Pulmonary artery endothelial cell (primary cell): ENCODE data around the gene CABP7. TPM values are rescaled to one million over a fixed set of nuclear protein-coding genes. Genes with fewer than 3 reads are reported as not detected.

ENCODE experiments used
- DNase-seq: peaks from one replicate; pipeline ENCODE4 v3.0.0-alpha.2; 2011; ENCODE audit warnings: low read depth, low spot score
- total RNA-seq: library from RNA; depleted of rRNA; stranded (reverse); fragments of >200 nt; gene quantifications from 2 replicates; pipeline ENCODE4 v1.2.3, GENCODE V29; 2014

The CABP7 gene
- total RNA-seq: not detected in 2 replicates

DNA sequence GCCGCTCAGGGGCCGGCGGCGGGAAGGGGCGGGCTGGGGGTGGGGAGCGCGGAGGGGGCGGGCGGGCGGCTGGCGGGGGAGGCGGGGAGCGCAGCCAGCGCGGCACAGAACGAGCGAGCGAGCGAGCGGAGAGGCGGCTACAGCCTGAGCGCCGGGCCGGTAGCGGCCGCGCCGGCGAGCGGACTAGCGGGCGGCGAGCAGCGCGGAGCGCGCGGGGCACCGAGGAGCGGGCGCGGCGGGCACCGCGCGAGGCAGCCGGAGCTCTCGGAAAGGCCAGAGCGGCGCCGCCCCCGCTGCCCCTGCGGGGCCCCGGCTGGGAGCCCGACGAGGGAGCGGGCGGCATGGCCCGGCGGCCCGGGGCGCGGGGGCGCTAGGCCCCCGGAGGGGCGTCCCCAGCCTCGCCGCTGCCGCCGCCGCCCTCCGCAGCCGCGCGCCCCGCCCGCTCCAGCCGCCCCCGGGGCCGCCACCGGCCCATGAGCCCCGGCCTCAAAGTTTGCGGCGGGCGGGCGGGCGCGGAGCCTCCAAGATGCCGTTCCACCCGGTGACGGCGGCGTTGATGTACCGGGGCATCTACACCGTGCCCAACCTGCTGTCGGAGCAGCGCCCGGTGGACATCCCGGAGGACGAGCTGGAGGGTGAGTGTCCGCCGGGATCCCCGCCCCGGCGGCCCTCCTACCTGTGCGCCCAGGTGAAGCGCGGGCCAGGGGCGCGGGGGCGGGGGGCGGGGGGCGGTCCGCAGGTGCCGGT lies at the start of gene CABP7:
Gene CABP7, plus strand, starts transcription at position 105 of the 747 bp plus-strand sequence. Its CDS starts 422 bp downstream, at position 527.
- DNase-seq: no peak

DNA sequence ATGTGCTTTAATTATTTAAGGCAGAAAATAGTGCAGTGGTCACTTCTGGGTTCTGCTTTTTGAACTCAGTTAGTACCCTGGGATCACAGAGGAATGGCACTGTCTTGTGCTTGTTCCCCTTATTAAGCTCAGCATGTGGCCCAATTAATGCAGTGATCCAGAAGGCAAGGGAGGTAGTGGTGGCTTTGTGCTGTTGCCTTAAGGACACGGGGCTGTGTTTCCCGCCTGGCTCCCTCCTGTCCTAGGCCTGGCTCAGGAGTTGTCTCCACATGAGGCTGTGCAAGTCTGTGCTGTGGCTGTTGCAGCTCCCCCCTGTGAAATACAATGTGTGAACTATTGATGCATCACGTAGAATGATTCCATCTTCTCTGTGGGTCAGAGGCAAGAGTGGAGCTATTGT lies 49.2 kb upstream of the CABP7 start:
- DNase-seq: no peak

DNA sequence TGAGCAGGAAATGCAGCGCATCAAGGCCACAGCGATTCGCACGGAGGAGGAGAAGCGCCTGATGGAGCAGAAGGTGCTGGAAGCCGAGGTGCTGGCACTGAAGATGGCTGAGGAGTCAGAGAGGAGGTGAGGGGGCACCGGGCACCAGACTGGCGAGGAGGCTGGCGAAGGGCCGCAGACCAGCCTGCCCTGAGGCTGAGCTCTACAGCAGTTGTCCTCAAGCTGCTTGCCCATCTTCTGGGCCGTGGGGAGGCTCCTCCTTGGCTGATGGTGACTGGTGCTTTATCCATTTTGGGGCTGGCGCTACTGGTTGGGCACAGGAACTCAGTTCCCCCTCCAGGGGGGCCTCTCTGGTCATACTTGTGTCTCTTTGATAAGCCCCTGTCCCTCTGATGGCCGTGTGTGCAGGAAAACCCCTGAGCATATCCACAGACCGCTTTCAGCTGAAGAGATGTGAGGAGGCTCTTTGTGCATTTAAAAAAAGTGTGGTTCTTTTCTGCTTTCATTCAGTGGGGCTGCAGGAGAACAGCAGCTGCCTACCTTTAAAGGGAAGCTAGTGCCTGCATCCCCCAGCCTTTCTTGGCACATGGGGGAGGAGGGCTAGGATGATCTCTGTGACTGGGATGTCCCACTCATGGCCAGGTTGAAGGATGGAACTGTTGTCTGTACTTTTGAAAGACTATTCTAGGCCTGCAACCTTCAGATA lies 46.3 kb upstream of the CABP7 start:
- DNase-seq: no peak

DNA sequence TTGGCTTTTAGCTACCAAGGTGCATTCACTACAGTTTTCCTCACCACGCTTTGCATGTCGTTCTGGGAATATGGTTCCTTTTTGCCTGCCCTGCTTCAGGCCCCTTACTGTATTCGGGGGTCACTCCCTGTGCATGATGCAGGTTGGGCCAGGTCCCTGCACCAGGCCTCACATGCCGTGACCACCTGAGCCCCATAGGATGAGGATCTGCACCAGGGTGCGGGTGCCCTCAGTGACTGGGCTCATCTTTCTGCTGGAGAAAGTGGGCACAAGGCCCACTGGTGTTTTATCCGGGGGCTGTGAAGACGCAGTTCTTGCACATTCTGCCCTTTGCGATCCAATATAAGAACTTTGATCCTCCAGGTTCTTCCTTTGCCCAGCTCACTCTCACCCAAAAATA lies 45.7 kb upstream of the CABP7 start:
- DNase-seq: no peak

DNA sequence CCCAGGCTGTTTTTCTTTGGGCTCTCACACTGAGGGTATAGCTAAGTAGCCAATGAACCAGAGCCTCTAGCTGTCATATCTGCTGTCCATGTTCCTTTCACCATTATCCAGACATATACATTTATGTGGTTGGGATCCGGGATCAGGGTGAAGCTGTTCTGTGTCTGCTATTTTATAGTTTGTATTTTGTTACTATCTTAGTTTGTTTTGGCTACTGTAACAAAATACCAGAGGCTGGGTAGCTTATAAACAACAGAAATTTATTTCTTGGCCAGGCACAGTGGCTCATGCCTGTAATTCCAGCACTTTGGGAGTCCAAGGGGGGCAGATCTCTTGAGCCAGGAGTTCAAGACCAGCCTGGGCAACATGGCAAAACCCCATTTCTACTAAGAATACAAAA lies 40.5 kb upstream of the CABP7 start:
- no peak for DNase-seq

DNA sequence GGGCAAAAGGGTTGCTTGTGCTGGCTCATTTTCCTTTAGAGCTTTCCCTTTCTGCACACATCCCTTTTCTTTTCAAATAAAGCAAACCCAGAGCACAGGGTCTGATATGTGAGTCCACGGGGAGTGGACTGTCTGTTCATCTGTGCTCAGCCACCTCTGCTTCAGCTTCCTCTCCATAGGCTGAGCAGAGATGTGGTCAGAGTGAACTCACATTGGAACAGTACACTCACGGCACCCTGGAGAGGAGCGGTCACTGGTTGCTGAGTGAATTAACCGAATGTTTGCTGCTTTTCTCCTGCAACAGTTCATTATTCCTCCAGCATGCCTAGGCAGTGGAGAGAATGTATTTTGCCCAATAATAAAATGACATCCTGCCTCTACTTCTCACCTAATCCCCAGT lies 36.3 kb upstream of the CABP7 start:
- no peak for DNase-seq

DNA sequence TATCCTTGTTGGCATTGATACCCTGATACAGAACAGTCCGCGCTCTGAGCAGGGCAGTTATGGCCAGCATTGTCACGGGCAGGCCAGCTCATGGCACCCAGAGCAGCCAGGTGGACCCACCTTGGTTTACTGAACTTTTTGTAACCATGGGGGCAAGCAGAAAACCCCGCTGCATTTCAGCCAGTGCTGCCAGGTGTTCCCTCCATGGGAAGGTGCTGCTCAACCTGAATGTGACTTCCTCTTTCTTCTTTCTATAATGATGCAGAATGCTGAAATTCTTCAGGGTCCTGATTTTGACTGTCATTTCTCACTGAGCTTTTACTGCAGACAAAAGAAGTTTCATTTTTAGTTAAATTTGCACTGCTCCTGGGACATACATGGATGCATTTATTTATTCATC lies 35.6 kb upstream of the CABP7 start:
- no peak for DNase-seq

DNA sequence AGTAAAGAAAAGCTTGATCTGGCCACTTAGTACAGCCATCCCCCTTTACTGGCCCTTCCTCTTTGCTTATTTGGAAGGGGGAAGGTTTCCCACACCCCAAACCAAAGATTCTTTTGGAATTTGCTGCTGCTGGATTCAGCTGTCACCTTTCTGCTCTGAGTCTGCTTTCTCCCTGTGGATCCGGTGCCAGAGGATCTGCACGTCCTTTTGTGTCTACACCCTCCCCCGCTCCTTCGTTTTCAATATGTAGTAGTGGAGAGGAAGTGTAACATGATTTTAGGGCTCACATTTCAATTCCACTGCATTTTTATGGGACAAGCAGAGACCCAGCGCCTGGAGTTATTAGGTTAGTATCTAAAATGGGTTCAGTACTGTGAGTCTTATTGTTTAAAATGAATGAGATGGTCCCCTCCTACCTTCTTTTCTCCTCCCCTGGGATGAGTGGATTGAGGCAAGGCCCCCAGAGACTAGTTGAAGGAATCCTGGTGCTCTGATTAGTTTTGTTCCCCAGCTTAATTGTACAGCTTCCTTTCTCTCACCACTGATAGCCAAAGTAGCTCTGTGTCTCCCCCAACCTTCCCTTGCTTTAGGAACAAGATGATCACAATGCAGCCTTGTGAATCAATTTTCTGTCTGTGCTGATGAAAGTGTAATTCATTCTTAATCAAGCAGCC lies 30.5 kb upstream of the CABP7 start:
- no peak for DNase-seq

DNA sequence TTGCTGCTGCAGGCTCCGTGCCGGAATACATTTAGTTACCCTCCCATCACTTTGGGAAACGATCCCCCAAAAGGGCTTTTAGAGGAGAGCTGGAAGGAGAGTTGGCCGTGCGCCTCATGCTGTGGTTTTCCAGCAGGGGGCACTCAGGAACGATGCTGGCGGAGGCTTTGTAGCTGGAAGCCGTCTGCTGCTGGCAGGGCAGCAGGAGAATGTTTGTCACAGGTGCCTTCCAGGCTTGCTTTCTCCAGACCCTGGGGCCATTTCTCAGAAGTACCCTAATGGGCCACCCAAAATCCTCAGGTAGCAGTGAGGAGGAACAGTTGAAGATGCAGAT lies 30.0 kb upstream of the CABP7 start:
- no peak for DNase-seq

DNA sequence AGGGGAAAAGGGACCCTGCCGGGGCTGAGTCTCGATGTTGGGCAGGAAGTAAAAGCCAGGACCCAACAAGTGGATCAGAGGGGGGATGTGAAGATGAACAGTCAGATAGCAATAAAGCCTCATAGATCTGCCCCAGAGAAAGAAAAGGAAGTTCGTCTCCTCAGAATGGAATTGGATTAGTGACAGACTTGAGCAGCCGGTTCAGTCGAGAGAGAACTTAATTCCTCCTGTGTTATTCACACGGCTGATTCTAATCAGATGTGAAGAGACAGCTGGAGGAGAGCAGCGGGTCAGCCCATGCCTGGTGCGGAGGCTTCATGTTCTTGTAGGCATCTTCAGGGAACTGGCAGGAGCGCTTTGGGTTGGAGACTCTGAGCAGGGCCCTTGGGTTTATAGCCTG lies 29.3 kb upstream of the CABP7 start:
- no peak for DNase-seq

DNA sequence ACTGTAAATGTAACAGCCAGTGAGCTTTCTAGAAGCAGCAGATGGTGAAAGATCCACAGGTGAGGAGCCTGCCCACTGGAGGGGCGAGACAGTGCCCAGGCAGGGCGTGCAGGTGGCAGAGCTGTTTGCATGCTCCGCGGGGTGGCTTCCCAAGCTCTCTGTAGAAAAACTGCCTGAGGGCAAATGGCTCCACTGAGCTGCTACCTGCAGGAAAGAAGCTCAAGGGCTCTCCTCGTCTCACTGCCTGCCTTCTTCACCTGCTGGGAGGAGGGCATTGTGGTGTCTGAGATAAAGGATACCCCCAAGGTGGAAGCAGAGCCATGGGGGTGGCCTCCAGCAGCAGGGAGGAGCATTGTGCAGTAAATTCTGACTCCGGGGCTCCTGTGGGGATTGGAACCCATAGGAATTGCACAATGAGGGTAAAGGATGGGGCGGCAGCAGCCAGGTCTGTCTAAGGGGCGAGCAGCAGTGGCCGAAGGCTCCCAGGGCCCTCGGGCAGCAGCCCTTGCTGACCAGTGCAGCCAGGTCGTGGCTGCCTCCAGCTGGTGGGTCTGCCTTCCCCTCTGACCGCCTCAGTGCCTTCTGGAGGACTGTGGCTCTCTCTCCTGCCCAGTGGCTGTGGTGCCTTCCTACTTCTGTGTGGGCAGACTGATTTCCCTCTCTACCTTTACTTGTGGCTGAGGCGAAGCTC lies 28.0 kb upstream of the CABP7 start:
- DNase-seq: no peak

DNA sequence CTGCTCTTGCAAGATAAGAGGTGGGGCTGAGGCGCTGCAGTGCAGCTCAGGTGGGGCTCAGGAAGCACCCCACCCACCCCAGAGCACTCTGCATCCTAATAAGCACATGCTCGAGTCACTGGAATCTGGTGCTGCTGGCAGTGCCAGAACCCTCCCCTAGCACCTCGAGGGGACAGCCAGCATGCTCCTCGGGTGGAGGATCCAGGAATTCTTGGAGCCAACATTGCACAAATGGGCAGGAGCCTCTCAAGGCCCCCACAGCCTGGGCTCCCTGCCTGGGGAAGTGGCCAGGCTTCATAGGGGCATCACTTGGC lies 27.5 kb upstream of the CABP7 start:
- no peak for DNase-seq

DNA sequence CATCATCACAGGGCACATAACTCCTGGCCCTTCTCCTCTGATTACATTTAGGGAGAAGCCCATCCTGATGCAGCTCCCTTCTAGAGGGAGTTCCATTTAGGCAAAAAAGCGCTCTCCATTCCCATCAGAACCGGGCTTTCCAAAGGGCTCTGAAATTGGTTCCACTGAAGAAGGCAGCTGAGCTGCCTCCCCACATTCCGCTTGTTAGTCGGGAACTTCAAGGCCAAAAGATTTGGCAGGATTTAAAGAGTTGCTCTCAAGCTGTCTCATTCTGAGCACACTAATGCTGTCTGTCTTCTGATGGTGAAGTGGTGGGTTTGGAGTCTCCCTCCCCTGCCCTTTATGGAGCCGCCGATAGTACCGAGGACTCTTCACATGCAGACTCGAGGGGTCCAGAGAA lies 26.6 kb upstream of the CABP7 start:
- no peak for DNase-seq

DNA sequence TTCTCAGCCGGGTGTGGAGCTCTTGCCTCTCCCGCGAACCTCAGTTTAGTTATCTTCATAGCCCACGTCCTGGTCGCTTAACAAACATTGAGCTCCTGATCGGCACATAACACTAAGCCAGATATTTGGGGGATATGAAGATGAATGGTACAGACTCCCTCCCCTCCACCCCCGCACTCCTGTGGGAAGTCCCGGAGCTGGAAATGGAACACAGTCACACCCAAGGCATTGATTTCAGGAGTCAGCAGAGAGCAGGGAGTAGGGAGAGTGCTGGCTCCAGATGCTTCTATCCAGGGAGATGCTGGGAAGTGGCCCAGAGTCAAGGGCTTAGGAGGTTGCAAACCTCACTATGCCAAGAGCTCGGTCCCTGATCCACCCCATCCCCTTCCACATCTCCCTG lies 26.1 kb upstream of the CABP7 start:
- DNase-seq: no peak

DNA sequence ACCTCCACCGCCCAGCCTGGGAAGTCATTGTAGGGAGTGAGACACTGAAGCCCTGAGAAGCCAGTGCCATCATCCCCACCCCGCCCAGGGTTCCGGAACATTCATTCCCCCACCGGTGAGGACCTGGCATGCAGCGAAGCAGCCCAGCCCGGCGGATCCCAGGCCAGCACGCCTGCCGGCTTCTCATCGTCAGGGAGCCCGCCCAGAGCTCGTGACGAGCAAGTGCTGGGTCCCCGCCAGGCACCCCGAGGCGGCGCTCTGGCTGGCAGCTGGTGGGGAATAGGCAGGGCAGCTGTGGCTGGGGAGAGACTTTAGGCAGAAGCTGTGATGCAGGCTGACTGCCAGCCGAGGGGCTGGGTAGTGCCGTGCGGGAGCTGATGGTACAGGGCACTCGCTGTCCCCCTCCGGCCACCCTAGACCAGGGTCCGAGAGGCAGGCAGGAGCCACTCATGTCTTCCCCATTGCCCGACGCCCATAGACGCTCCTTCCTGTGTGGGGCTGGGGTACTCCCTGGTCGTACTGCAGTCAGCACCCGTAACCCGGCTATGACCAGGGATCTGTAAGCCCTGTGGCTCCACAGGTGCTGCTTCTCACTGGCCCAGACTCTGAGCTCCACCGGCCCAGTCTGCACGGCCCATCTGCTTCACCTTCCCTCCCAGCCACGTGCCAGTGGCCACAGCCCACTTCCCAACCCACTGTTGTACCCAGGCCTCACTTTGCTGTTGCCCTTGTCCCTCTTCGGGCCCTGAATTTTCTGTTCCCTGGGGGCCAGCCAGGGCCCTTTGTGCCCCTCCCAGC lies 24.5 kb upstream of the CABP7 start:
- DNase-seq: no peak

DNA sequence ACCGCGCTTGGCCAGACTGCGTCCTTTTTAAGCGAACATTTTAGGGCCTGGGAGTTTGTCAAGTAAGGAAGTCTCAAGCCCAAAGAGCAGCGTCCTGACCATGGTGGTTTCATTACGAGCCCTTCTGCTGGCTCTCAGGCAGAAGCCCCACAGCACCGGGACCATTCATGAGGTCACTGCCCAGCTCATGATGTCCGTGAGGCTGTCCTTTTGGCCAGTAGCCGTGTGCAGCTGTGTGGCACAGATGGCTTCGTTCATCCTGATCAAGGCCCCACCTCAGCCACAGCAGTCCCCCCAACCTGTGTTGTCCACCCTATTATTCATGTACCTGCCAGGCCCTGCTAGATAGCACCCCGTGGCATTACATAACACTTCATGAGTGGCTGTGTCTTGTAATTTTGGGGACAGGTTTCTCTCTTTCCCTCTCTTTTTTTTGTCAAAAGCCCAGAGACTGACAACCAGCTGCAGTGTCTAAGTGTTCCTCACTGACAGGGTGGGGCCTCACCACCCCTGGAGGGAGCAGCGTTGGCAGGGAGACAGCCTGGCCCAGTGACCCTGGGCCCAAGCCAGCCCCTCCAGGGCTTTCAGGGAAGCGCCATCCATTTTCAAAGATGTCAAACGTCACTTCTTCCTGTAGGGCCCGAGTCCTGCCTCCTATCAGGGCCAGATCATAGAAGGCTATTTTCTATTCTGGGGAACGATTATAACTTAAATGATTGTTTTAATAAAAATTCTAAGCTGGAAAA lies 21.8 kb upstream of the CABP7 start:
- no peak for DNase-seq

DNA sequence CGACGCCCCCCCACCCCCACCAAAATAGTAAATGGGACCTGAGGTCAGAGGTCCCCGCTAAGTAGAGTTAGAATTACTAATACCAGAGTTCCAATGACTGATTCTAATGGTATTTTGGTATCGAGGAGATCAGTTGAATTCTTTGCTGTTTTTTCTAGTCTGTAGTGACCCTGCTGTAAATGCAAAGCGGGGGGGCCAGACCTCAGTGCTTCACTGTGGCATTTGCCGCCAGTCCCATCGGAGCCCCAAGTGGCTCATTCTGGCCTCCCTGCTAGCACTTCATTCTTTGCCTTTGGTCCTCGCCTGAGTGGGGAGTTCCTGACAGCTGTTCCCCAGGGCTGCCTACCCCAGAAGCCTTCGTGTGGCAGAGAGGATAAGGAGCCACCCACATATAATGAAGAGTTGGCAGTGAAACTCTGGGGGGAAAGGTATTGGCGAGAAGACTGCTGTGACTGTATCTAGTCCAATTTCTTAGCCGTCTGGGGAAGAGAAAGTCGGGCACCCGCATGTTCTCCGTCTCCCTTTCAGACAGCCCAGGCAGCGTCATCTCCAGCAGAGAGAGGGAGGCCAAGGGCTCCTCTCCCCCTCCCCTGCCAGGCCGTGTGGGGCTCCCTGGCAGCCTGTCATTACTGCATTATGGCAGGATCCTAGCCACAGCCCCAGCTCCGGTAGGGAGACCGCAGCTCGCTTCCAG lies 19.4 kb upstream of the CABP7 start:
- no peak for DNase-seq

DNA sequence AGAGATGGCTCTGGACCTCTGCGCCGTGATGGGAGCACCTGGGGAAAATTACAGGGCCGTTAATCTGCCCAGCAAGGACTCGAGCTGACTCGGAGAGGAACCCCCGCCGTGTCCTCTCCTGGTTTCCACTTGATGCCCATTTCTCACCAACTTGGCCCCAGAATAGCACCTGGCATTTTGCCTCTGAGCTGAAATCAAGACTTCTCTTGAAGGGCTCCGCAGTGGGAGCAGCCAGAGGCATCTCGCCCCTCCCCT lies 19.0 kb upstream of the CABP7 start:
- no peak for DNase-seq

DNA sequence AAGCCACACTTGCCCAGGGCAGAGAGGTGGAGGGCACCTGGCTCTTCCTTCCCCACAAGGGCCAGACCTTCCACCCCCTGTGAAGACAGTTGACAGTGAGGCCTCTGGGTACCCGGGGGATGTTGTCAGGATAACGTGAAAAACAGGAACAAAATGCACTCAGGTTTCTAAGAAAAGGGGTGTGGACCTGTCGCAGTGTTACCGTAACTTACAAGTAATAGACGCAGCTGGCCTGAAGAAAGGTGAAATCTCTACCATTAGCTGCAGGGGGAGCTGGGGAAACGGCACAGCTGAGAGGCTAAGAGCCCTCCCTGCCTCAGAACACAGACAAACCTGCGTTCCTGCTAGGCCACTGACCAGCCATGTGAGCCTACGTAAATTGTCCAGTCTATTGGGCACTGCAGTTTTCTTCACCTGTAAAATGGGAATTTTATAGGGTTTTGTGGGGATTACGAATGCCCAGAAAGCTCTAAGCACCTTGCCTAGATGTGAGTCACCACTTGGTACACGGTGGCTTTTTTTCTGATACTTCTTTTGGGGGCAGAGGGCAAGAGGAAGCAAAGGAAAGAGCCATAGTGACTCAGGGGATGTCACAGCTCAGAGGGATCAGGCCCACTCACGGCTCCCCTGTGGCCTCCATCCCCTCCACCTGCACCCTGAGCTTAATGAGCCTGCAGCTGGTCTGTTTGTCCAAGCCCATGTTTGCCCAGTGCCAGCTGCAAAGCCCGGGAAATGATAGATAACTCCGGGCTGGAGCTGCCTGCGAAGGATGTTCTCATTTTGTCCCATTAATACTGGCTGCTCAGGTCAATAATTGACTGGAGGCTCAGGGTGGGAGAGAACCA lies 18.4 kb upstream of the CABP7 start:
- DNase-seq: no peak
